Kidney epithelial cell (primary cell): ENCODE measurements around the gene CLEC4G. TPM values are rescaled to one million over a fixed set of nuclear protein-coding genes. Genes with fewer than 3 reads are reported as not detected.

Experiments
- DNase-seq: peaks from one replicate; pipeline ENCODE4 v3.0.0-alpha.2; 2010; ENCODE audit warnings: low read depth
- H3K27me3 ChIP-seq: 2 replicates; pipeline ENCODE4 v1.6.0; 2011; ENCODE audit warnings: low read length; ENCODE audit not compliant: control insufficient read depth, insufficient read depth
- H3K36me3 ChIP-seq: 2 replicates; pipeline ENCODE4 v1.5.1; 2011; ENCODE audit warnings: low read length; ENCODE audit not compliant: control insufficient read depth, insufficient read depth
- H3K4me3 ChIP-seq: 2 replicates; pipeline ENCODE4 v1.5.1; 2011; ENCODE audit warnings: low read depth, mild to moderate bottlenecking, control low read depth, low read length
- total RNA-seq: library from RNA; depleted of rRNA; stranded (reverse); fragments of >200 nt; gene quantifications from 2 replicates; pipeline ENCODE4 v1.2.3, GENCODE V29; 2015
- TF ChIP-seq, protein P1 (sequence below): IDR thresholded peaks from 2 replicates; pipeline ENCODE4 v1.5.1; 2011; ENCODE audit warnings: mild to moderate bottlenecking, moderate library complexity, low read length, control low read depth, inconsistent platforms; ENCODE audit not compliant: insufficient read depth, poor library complexity, severe bottlenecking

The CLEC4G gene
- total RNA-seq, 1 donor from 2014 or later: not detected

DNA sequence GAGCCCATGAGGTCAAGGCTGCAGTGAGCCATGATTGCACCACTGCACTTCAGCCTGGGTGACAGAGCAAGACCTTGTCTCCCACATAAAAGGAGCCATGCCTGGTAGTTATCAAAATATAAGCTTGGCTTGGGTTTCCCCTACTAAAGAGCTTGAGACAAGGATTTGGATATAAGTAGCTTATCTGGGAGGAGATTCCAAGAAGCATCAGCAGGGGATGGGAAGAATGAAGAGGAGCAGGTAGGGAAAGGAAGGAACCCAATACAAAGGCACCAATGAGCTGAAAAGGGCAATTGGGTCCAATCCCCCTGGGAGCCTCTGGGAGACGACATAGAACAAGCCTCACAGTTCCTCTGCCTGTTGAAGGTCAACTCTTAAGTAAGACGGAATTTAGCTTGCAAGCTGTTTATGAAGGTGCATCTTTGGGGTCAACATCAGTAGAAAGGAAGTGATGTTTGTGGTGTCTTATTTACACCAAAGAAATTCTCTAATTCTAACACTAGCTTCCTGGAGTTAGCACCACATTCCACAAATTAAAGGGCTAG is 7.4 kb upstream of the CLEC4G start:
- Histone ChIP-seq H3K27me3 (peaks cover 6% of the 10 kb centered on the region), H3K36me3 (no peaks in the 10 kb centered on the region), H3K4me3 (no peak overlapping the region)
- TF ChIP-seq, protein P1, sequence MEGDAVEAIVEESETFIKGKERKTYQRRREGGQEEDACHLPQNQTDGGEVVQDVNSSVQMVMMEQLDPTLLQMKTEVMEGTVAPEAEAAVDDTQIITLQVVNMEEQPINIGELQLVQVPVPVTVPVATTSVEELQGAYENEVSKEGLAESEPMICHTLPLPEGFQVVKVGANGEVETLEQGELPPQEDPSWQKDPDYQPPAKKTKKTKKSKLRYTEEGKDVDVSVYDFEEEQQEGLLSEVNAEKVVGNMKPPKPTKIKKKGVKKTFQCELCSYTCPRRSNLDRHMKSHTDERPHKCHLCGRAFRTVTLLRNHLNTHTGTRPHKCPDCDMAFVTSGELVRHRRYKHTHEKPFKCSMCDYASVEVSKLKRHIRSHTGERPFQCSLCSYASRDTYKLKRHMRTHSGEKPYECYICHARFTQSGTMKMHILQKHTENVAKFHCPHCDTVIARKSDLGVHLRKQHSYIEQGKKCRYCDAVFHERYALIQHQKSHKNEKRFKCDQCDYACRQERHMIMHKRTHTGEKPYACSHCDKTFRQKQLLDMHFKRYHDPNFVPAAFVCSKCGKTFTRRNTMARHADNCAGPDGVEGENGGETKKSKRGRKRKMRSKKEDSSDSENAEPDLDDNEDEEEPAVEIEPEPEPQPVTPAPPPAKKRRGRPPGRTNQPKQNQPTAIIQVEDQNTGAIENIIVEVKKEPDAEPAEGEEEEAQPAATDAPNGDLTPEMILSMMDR: no peak
- DNase-seq: no peak

DNA sequence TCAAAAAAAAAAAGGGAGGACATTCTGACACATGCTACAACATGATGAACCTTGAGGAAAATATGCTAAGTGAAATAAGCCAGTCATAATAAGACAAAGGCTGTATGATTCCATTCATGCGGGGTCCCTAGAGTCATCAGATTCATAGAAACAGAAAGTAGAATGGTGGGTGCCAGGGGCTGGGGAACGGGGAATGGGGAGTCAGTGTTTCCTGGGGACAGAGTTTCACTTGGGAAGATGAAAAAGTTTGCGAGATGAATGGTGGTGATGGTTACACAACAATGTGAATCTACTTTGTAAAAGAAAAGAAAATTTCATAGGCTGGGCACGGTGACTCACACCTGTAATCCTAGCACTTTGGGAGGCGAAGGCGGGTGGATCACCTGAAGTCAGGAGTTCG is 6.1 kb upstream of the CLEC4G start:
- DNase-seq: no peak
- no peak overlapping the region for H3K4me3 ChIP-seq
- no peaks in the 10 kb centered on the region for H3K36me3 ChIP-seq
- TF ChIP-seq, protein P1: no peak
- peaks cover 6% of the 10 kb centered on the region for H3K27me3 ChIP-seq

DNA sequence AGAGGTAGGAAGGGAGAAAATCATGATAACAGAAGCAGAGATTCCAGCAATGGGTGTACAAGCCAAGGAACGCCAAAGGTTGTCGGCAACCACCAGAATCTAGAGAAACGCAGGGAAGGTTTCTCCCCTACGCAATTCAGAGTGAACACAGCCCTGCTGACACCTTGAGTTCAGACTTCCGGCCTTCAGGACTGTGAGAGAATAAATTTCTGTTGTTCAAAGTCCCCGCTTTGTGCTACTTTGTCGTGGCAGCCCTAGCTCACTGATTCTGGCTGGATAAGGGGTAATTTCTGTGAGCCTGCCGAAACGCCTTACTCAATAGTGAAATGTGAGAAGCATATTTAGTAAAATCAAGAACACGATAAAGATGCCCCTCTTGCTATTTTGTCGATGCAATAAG is 5.3 kb upstream of the CLEC4G start:
- TF ChIP-seq, protein P1: no peak

DNA sequence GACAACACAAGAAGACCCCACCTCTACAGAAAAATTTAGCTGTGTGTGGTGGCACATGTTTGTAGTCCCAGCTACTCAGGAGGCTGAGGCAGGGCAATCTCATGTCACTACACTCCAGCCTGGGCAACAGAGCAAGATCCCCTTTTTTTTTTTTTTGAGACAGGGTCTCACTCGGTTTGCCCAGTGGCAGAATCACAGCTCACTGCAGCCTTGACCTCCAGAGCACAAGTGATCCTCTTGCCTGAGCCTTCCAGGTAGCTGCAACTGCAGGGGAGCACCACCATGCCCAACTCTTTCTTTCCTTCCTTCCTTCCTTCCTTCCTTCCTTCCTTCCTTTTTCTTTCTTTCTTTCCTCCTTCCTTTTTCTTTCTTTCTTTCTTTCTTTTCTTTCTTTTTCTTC is 4.2 kb upstream of the CLEC4G start:
- H3K36me3 ChIP-seq: no peaks in the 10 kb centered on the region
- H3K4me3 ChIP-seq: no peak overlapping the region
- TF ChIP-seq, protein P1: no peak
- no peak for DNase-seq
- H3K27me3 ChIP-seq: peaks cover 19% of the 10 kb centered on the region

More for the DNA sequence above, 5.3 kb upstream of the CLEC4G start:
- no peak overlapping the region for H3K4me3 ChIP-seq
- DNase-seq: no peak
- H3K27me3 ChIP-seq: peaks cover 9% of the 10 kb centered on the region
- H3K36me3 ChIP-seq: no peaks in the 10 kb centered on the region

DNA sequence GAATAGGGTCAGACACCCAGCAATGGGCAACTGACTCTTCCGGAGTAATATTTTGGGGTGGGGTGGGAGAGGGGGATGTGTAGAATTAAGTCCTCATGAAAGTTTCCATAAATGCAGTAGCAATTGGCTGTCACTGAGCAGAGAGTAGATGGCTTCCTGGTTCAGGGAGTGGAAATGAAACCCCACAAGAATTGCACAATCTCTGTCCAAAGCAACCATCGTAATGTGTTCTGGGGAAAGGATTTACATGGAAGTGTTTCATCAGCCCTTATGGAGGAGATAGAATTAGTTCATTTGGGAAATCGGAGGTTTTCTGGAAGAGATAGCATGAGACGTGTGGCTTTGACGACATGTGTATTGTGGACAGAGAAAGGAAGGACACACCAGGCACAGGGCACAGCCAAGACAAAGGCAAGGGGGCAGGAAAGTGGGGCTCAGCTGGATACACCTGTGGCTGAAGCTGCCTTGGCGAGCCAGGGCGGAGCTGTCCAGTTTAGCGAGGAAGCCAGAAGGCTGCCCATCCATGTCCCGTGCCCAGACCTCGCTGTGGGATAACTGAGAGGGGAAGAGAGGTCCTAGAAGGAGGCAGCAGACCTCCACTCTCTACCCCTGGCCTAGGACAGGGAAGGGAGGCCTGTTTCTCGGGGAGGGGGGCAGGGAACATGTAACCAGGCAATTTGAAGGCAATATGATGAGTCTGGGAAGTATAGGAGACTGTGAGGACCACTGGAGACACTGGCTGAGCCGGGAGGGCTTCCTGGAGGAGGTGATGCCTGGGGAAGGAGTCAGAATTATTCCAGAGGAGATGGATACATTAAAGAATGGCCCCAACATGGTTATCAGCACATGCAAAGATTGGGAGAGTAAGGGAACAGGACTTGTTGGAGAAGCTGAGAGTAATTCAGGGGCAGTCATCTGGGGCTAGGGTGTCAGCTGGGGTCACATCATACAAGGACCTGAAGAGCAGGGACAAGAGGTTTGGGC is 2.6 kb upstream of the CLEC4G start:
- no peak for DNase-seq

More for the DNA sequence above, 2.6 kb upstream of the CLEC4G start:
- peaks cover 34% of the 10 kb centered on the region for H3K27me3 ChIP-seq
- no peaks in the 10 kb centered on the region for H3K36me3 ChIP-seq
- TF ChIP-seq, protein P1: no peak
- no peak overlapping the region for H3K4me3 ChIP-seq
